Heart left ventricle (tissue), 16 donors: ENCODE measurements around the gene BANK1. TPM values are rescaled to one million over a fixed set of nuclear protein-coding genes. Genes with fewer than 3 reads are reported as not detected.

Experiments used
- ATAC-seq, 4 donors: fragments of 200-7000 bp; cut with Tn5 transposase; one replicate each; pipeline ENCODE4 v1.9.1; 2020 to 2022; ENCODE audit warnings: moderate library complexity in 4 of 4, mild to moderate bottlenecking in 3 of 4, moderate number of reproducible peaks in 1 of 4
- DNase-seq, 5 donors: peaks; one replicate each; pipeline ENCODE4 v3.0.0-alpha.2; 2020
- H3K27ac ChIP-seq, 12 donors: fragments of 200-600 bp; sonication (generic) in 4 of 12; one replicate each; pipeline versions ENCODE4 v1.5.0 to v1.8.0; 2016 to 2022; ENCODE audit warnings: mild to moderate bottlenecking in 2 of 12
- H3K27me3 ChIP-seq, 9 donors: fragments of 200-600 bp; sonication (generic) in 2 of 9; one replicate each; pipeline versions ENCODE4 v1.5.1 to v1.8.0; 2016 to 2022; ENCODE audit warnings: mild to moderate bottlenecking in 3 of 9
- H3K36me3 ChIP-seq, 9 donors: fragments of 200-600 bp; sonication (generic) in 2 of 9; one replicate each; pipeline versions ENCODE4 v1.5.0 to v1.8.0; 2018 to 2022; ENCODE audit warnings: mild to moderate bottlenecking in 2 of 9
- H3K4me1 ChIP-seq, 12 donors: fragments of 200-600 bp; sonication (generic) in 4 of 12; one replicate each; pipeline versions ENCODE4 v1.5.0 to v1.8.0; 2016 to 2022; ENCODE audit warnings: mild to moderate bottlenecking in 3 of 12
- H3K4me3 ChIP-seq, 12 donors: fragments of 200-600 bp; sonication (generic) in 4 of 12; one replicate each; pipeline versions ENCODE4 v1.5.0 to v1.8.0; 2017 to 2022; ENCODE audit warnings: mild to moderate bottlenecking in 9 of 12, moderate library complexity in 4 of 12
- H3K9me3 ChIP-seq, 12 donors: fragments of 200-600 bp; sonication (generic) in 4 of 12; one replicate each; pipeline versions ENCODE4 v1.5.0 to v1.8.0; 2016 to 2022; ENCODE audit warnings: mild to moderate bottlenecking in 1 of 12
- POLR2A ChIP-seq, 2 donors: fragments of 450-650 bp; IDR thresholded peaks; one replicate each; pipeline ENCODE4 v1.6.1; 2017; ENCODE audit warnings: antibody characterized with exemption in 2 of 2, mild to moderate bottlenecking in 2 of 2, moderate library complexity in 2 of 2
- WGBS, 4 donors: extraction: QIAGEN DNeasy Blood & Tissue Kit in 2 of 4; methylation state at CpG; one replicate each; pipeline versions ENCODE4 v1.1.5 to v1.1.7; 2013 to 2018; 5-methylcytosine and 5-hydroxymethylcytosine counted together
- intact Hi-C, 10 donors: fragments of 100-400 bp; cut with DNase I; formaldehyde crosslinking; loops; one replicate each; pipeline versions ENCODE4 v1.11.1 to v1.14.2; 2022
- polyA plus RNA-seq, 2 donors: library from polyadenylated mRNA; stranded (reverse); fragments of 200-250 nt; gene quantifications; one replicate each; pipeline ENCODE4 v1.2.3, GENCODE V29; 2013
- total RNA-seq, 9 donors: library from RNA; depleted of rRNA in 2 of 9; stranded (reverse); fragments of >200 nt in 2 of 9; fragmentation: NEBNext Ultra II Directional in 3 of 9; extraction: Animal tissue kit (Norgen Biotek cat#: 25700) in 3 of 9; gene quantifications; one replicate each; pipeline versions ENCODE4 v1.1.0 to v1.2.4, GENCODE V29; 2016 to 2023
- TF ChIP-seq, protein P1 (sequence below), 12 donors: fragments of 200-600 bp; sonication (generic) in 4 of 12; IDR thresholded peaks; one replicate each; pipeline versions ENCODE4 v1.5.0 to v1.8.0; 2018 to 2022; ENCODE audit warnings: antibody characterized with exemption in 12 of 12, mild to moderate bottlenecking in 5 of 12
- donor health status: ischemic (EF 13 %, LVEDD 7.1; RV severe dilation, severe dysfunction).
- donor health status: healthy with polysubstance abuse.
- donor health status: DM: no; HTN: yes; CAD: no.
- donor health status: DM: no; HTN: no; CAD: no.
- donor health status: ischemic (EF 25% LVEDD 6.9; RV normal size, moderate dysfunction).
- donor health status: ischemic (EF 25% LVEDD 5.7; RV mildly dilated, moderate dysfunction).
- donor health status: healthy.
- donor health status: DM: yes; HTN: yes; CAD: no.
- donor health status: ischemic (EF 35%, LVEDD 5.7; RV mildly dilated, moderate dysfunction).
- donor health status: nonischemic (EF 11% LVEDD 7.7; RV severe dilation, severe dysfunction).
- donor health status: DM: yes; HTN: yes; CAD: no.
- donor health status: PGD.
- donor health status: ischemic (EF 29% LVEDD 5.4; RV normal size, mild dysfunction).
- donor health status: nonischemic (EF 23%, LVEDD 6.1; RV moderate dilation, normal function).

BANK1 gene
- total and polyA plus RNA-seq, 11 donors = 0.08 to 2.7 (median 0.46) TPM; not detected in 4

DNA sequence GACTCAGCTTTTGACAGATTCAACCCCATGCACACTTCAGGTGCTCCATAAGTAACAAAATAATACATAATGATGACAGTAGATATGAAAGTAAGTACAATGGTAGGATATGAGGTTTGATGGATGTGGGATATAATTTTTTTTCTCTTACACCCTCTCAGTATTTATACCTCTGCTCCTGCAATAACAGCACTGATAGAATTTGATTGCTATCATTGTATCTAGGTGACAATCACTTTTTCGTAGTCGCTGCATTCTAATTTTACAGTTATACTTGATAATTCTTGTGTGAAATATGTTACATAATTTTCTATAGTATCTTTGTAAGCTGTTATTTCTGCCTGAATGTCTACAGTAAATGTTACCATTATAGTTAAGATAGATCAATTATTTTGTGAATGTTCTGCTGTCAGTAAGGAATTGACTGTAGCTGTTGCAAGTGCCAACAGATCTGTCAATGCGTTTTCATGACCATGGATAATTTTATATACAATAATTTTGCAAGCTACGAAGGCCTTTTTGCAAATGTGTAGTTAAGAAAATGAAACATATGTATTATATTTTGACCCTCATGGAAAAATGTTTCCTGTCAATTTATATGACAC is 128.9 kb downstream of the BANK1 start:
- H3K9me3 ChIP-seq = peaks cover 0 to 6% (median 0%) of the 10 kb centered on the region in 12 donors
- ATAC-seq (no peak), DNase-seq (no peak)
- TF ChIP-seq, protein P1, sequence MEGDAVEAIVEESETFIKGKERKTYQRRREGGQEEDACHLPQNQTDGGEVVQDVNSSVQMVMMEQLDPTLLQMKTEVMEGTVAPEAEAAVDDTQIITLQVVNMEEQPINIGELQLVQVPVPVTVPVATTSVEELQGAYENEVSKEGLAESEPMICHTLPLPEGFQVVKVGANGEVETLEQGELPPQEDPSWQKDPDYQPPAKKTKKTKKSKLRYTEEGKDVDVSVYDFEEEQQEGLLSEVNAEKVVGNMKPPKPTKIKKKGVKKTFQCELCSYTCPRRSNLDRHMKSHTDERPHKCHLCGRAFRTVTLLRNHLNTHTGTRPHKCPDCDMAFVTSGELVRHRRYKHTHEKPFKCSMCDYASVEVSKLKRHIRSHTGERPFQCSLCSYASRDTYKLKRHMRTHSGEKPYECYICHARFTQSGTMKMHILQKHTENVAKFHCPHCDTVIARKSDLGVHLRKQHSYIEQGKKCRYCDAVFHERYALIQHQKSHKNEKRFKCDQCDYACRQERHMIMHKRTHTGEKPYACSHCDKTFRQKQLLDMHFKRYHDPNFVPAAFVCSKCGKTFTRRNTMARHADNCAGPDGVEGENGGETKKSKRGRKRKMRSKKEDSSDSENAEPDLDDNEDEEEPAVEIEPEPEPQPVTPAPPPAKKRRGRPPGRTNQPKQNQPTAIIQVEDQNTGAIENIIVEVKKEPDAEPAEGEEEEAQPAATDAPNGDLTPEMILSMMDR (IDR thresholded peaks at IDR 0.05) = no peak
- TF ChIP-seq POLR2A (IDR thresholded peaks at IDR 0.05) = no peak
- intact Hi-C loops = no loop called here
- H3K36me3 ChIP-seq = no peaks in the 10 kb centered on the region
- H3K4me3 ChIP-seq = no peak overlapping the region
- no peak overlapping the region for H3K27ac ChIP-seq
- no peaks in the 10 kb centered on the region for H3K27me3 ChIP-seq
- 84 to 86% (median 86%) methylated on average over 4 of the region's 4 CpGs for WGBS, 4 donors
- H3K4me1 ChIP-seq = no peaks in the 10 kb centered on the region

DNA sequence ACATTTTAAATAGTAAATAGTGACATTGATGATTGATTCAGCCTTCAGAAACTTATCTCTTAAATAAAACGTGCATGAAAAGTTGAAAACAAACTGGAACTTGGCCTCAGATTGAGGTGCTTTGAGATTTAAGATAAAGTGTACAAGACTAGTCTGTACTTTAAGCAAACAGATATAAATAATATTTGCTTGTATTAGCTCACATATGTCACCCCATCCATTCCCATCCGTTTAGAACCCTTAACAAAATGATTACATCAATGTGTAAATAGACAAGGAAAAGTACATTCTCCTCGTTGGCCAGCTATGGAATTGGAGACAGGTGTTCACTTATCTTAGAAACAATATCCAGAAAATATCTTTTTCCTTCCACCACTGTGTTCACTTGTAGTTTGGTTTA is 130.8 kb downstream of the BANK1 start:
- Histone ChIP-seq H3K9me3 (no peaks in the 10 kb centered on the region), H3K4me1 (no peaks in the 10 kb centered on the region), H3K4me3 (no peak overlapping the region), H3K36me3 (no peaks in the 10 kb centered on the region), H3K27ac (no peak overlapping the region), H3K27me3 (no peaks in the 10 kb centered on the region)
- TF ChIP-seq POLR2A (IDR thresholded peaks at IDR 0.05) = no peak
- TF ChIP-seq, protein P1 (IDR thresholded peaks at IDR 0.05) = no peak
- intact Hi-C loops = no loop called here
- WGBS, 4 donors = 31 to 41% (median 37%) methylated on average over 3 of the region's 3 CpGs
- DNase-seq (no peak), ATAC-seq (no peak)

DNA sequence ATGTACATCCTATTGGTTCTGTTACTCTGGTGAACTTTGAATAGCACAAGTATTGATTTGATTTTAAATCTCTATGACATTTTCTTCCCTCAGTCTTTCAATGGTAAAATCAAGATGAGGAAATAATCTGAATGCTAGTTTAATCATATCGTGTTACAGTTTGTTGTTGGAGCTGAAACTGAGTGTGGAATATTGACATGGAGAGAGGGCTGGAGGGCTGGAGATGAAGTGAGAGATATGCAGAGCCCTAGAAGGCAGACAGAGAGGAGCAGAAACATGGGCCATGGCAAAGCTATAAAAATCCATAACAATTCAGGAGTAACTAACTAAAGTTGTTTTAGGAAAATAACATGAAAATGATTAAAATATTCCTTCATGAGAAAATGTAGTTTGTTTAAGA is 141.1 kb downstream of the BANK1 start:
- Histone ChIP-seq H3K27me3 (no peaks in the 10 kb centered on the region), H3K4me3 (no peak overlapping the region), H3K27ac (no peak overlapping the region), H3K4me1 (no peaks in the 10 kb centered on the region), H3K9me3 (no peaks in the 10 kb centered on the region), H3K36me3 (no peaks in the 10 kb centered on the region)
- TF ChIP-seq, protein P1 (IDR thresholded peaks at IDR 0.05) = no peak
- TF ChIP-seq POLR2A (IDR thresholded peaks at IDR 0.05) = no peak
- 78 to 94% (median 90%) methylated on average over 1 of the region's 1 CpG for WGBS, 4 donors
- no peak for ATAC-seq
- DNase-seq = no peak
- intact Hi-C loops = no loop called here

DNA sequence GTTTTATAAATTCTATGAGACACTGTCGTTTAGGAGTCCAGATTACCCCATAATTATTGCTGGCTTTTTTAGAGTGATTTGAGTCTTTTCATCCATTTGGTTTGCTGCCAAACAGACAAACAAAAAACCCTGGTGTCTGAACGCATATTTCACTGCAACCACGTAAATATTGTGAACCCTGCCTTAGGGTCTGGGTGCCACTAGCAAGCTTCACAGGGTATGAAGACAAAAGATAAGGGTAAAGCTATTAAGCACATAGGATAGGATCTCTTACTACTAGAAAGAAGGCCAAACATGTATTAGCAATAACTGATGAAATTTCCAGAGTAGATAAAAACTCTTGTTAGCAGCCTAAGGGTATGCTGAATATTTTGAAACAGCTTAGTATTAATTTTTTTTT is 143.3 kb downstream of the BANK1 start:
- Histone ChIP-seq H3K36me3 (no peaks in the 10 kb centered on the region), H3K4me1 (no peaks in the 10 kb centered on the region), H3K9me3 (peaks cover 0 to 5% (median 0%) of the 10 kb centered on the region in 12 donors), H3K27ac (no peak overlapping the region), H3K4me3 (no peak overlapping the region), H3K27me3 (no peaks in the 10 kb centered on the region)
- WGBS, 4 donors = 78 to 85% (median 82%) methylated on average over 3 of the region's 3 CpGs
- intact Hi-C loops = no loop called here
- ATAC-seq (no peak), DNase-seq (no peak)
- TF ChIP-seq POLR2A (IDR thresholded peaks at IDR 0.05) = no peak
- TF ChIP-seq, protein P1 (IDR thresholded peaks at IDR 0.05) = no peak
